ENCODE results near the gene ZBTB32.

ZBTB32 gene

GRCh38 chr19:35716801-35717664, 12.7 kb downstream of the ZBTB32 start (continued):
- TF ChIP-seq ZNF132 (tag by site-specific recombination; IDR thresholded peaks at IDR 0.05; ENCODE audit: borderline replicate concordance) (no peak), ZFP37 (tag by site-specific recombination; IDR thresholded peaks at IDR 0.05) (peak; percentile 97), CTCF (tag by site-specific recombination; IDR thresholded peaks at IDR 0.05) (peak; percentile 100), ZNF544 (tag by site-specific recombination; IDR thresholded peaks at IDR 0.05) (no peak), MYNN (tag by site-specific recombination; IDR thresholded peaks at IDR 0.05; ENCODE audit: borderline replicate concordance) (no peak), ZNF449 (tag by site-specific recombination; IDR thresholded peaks at IDR 0.05) (peak; percentile 55), FEZF1 (tag by site-specific recombination; IDR thresholded peaks at IDR 0.05) (no peak), SETDB1 (IDR thresholded peaks at IDR 0.05; ENCODE audit: insufficient read length, low read length) (no peak), ZNF521 (tag by site-specific recombination; IDR thresholded peaks at IDR 0.05) (no peak), KLF16 (tag by site-specific recombination; IDR thresholded peaks at IDR 0.05) (peak; percentile 96), ZNF248 (tag by site-specific recombination; IDR thresholded peaks at IDR 0.05) (no peak), ZNF311 (tag by site-specific recombination; IDR thresholded peaks at IDR 0.05; ENCODE audit: borderline replicate concordance) (no peak), ZFP41 (tag by site-specific recombination; IDR thresholded peaks at IDR 0.05; ENCODE audit: borderline replicate concordance) (0 out of 2 replicates have a peak, but pooled peaks have one; percentile 20), ZNF391 (tag by site-specific recombination; IDR thresholded peaks at IDR 0.05; ENCODE audit: borderline replicate concordance, low read depth) (peak; percentile 99), ZSCAN16 (tag by site-specific recombination; IDR thresholded peaks at IDR 0.05) (no peak; the same call in 1 of the 2 replicates), ZNF514 (tag by site-specific recombination; IDR thresholded peaks at IDR 0.05) (no peak), ZXDB (tag by site-specific recombination; IDR thresholded peaks at IDR 0.05) (peak; percentile 99), ZNF404 (tag by site-specific recombination; IDR thresholded peaks at IDR 0.05) (no peak), ZNF423 (tag by site-specific recombination; IDR thresholded peaks at IDR 0.05) (peak; percentile 82), SALL2 (tag by site-specific recombination; IDR thresholded peaks at IDR 0.05; ENCODE audit: borderline replicate concordance) (no peak), ZNF560 (tag by site-specific recombination; IDR thresholded peaks at IDR 0.05; ENCODE audit: borderline replicate concordance) (no peak), ZNF529 (tag by site-specific recombination; IDR thresholded peaks at IDR 0.05; ENCODE audit: insufficient replicate concordance) (no peak), ZSCAN30 (tag by site-specific recombination; IDR thresholded peaks at IDR 0.05) (peak; percentile 95; the same call in 1 of the 2 replicates), ZNF223 (tag by site-specific recombination; IDR thresholded peaks at IDR 0.05) (0 out of 2 replicates have a peak, but pooled peaks have one; percentile 73), ZNF112 (tag by site-specific recombination; IDR thresholded peaks at IDR 0.05) (no peak), TSHZ1 (tag by site-specific recombination; IDR thresholded peaks at IDR 0.05; ENCODE audit: borderline replicate concordance) (peak; percentile 55; the same call in 1 of the 2 replicates), ZNF610 (tag by site-specific recombination; IDR thresholded peaks at IDR 0.05; ENCODE audit: borderline replicate concordance) (peak; percentile 95), HOXC10 (CRISPR knock-in tag; IDR thresholded peaks at IDR 0.05) (no peak), ZNF23 (tag by site-specific recombination; IDR thresholded peaks at IDR 0.05; ENCODE audit: borderline replicate concordance) (no peak), ZNF580 (tag by site-specific recombination; IDR thresholded peaks at IDR 0.05) (peak; percentile 92; the same call in 1 of the 2 replicates), ZNF571 (tag by site-specific recombination; IDR thresholded peaks at IDR 0.05) (no peak), ZNF426 (tag by site-specific recombination; IDR thresholded peaks at IDR 0.05) (no peak), ZNF510 (tag by site-specific recombination; IDR thresholded peaks at IDR 0.05; ENCODE audit: insufficient replicate concordance) (no peak)

All from HEK293 (cell line).